Lower leg skin (tissue), 3 donors: ENCODE measurements around the gene PSENEN.

Experiments used
- POLR2A ChIP-seq, 2 donors: fragments of 450-650 bp; IDR thresholded peaks; one replicate each; pipeline ENCODE4 v1.6.1; 2016 to 2017; ENCODE audit warnings: antibody characterized with exemption in 2 of 2, mild to moderate bottlenecking in 1 of 2, moderate library complexity in 1 of 2
- TF ChIP-seq, protein P1 (sequence below), 3 donors: fragments of 450-650 bp; IDR thresholded peaks; one replicate each; pipeline ENCODE4 v1.5.1; 2016; ENCODE audit warnings: antibody characterized with exemption in 3 of 3, mild to moderate bottlenecking in 3 of 3, moderate library complexity in 2 of 3

DNA sequence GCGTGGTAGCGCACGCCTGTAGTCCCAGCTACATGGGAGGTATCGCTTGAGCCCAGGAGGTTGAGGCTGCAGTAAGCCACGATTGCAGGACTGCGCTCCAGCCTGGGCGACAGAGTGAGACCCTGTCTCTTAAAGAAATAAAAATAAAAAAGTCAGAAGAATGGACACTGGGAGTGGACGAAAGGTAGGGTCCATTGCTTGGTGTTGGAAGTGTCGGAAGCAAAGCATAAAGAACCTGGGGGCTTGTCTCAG is 29.5 kb downstream of the PSENEN start:
- TF ChIP-seq, protein P1, sequence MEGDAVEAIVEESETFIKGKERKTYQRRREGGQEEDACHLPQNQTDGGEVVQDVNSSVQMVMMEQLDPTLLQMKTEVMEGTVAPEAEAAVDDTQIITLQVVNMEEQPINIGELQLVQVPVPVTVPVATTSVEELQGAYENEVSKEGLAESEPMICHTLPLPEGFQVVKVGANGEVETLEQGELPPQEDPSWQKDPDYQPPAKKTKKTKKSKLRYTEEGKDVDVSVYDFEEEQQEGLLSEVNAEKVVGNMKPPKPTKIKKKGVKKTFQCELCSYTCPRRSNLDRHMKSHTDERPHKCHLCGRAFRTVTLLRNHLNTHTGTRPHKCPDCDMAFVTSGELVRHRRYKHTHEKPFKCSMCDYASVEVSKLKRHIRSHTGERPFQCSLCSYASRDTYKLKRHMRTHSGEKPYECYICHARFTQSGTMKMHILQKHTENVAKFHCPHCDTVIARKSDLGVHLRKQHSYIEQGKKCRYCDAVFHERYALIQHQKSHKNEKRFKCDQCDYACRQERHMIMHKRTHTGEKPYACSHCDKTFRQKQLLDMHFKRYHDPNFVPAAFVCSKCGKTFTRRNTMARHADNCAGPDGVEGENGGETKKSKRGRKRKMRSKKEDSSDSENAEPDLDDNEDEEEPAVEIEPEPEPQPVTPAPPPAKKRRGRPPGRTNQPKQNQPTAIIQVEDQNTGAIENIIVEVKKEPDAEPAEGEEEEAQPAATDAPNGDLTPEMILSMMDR (IDR thresholded peaks at IDR 0.05), result no peak
- no peak for TF ChIP-seq POLR2A (IDR thresholded peaks at IDR 0.05)
